Transverse colon (tissue), 4 donors: ENCODE measurements around the gene PPP1R9A. TPM values are rescaled to one million over a fixed set of nuclear protein-coding genes. Genes with fewer than 3 reads are reported as not detected.

Source experiments
- DNase-seq: peaks from one replicate; pipeline ENCODE4 v3.0.0-alpha.2; 2019
- H3K27ac ChIP-seq, 4 donors: fragments of 200-600 bp; sonication (generic); 2 replicates each; pipeline ENCODE4 v1.5.1; 2016 to 2018; ENCODE audit warnings: inconsistent platforms in 4 of 4
- H3K27me3 ChIP-seq: fragments of 200-600 bp; sonication (generic); 2 replicates; pipeline ENCODE4 v1.5.1; 2017; ENCODE audit warnings: inconsistent platforms
- H3K36me3 ChIP-seq, 4 donors: fragments of 200-600 bp; sonication (generic); 2 replicates each; pipeline ENCODE4 v1.5.1; 2017 to 2019; ENCODE audit warnings: inconsistent platforms in 4 of 4
- H3K4me1 ChIP-seq, 4 donors: fragments of 200-600 bp; sonication (generic); 2 replicates each; pipeline ENCODE4 v1.5.1; 2017 to 2020; ENCODE audit warnings: inconsistent platforms in 4 of 4
- H3K4me3 ChIP-seq, 4 donors: fragments of 200-600 bp; sonication (generic); 1 replicate in 1 of 4; 2 replicates in 3 of 4; pipeline versions ENCODE4 v1.5.1 to v1.6.1; 2017 to 2019; ENCODE audit warnings: inconsistent platforms in 4 of 4
- H3K9me3 ChIP-seq, 2 donors: fragments of 200-600 bp; sonication (generic); 2 replicates each; pipeline ENCODE4 v1.5.1; 2017 to 2019; ENCODE audit warnings: inconsistent platforms in 2 of 2
- EP300 ChIP-seq: sonication (generic); formaldehyde crosslinking; IDR thresholded peaks from one replicate; pipeline ENCODE4 v1.6.1; 2017; ENCODE audit warnings: antibody characterized with exemption, low read depth
- POLR2A ChIP-seq: fragments of 450-650 bp; IDR thresholded peaks from one replicate; pipeline ENCODE4 v1.6.1; 2016; ENCODE audit warnings: antibody characterized with exemption, mild to moderate bottlenecking, moderate library complexity
- POLR2AphosphoS5 ChIP-seq, 3 donors: sonication (generic); formaldehyde crosslinking; IDR thresholded peaks; one replicate each; pipeline ENCODE4 v1.6.1; 2016; ENCODE audit warnings: antibody characterized with exemption in 3 of 3
- WGBS, 2 donors: methylation state at CpG; one replicate each; pipeline ENCODE4 v1.1.5; 2018; ENCODE audit warnings: low coverage in 1 of 2; 5-methylcytosine and 5-hydroxymethylcytosine counted together
- in situ Hi-C, 4 donors: fragments of 200-750 bp; cut with MboI; loops; one replicate each; pipeline versions ENCODE4 v1.15.0 to v1.15.1; 2017; ENCODE audit warnings: low sequenced_read_pairs in 3 of 4, low pct_ligation_motif_present in 1 of 4, low pct_unique_long_range_greater_than_20kb in 1 of 4
- intact Hi-C: fragments of 100-400 bp; cut with DNase I; formaldehyde crosslinking; loops from one replicate; pipeline ENCODE4 v1.15.1; 2023; ENCODE audit warnings: low total_unique reads
- total RNA-seq, 4 donors: library from RNA; depleted of rRNA; stranded (reverse); fragments of >200 nt; gene quantifications; one replicate each; pipeline ENCODE4 v1.1.0, GENCODE V29; 2016
- TF ChIP-seq, protein P1 (sequence below), 5 experiments: fragments of 200-600 bp in 3 of 5; fragments of 450-650 bp in 2 of 5; sonication (generic) in 3 of 5; IDR thresholded peaks; 1 replicate in 2 of 5; 2 replicates in 3 of 5; pipeline ENCODE4 v1.5.1; 2016 to 2017; ENCODE audit warnings: antibody characterized with exemption in 5 of 5, inconsistent platforms in 3 of 5, mild to moderate bottlenecking in 2 of 5, moderate library complexity in 1 of 5

PPP1R9A gene
- total RNA-seq, 4 donors from 2014 or later: 13.1 to 30.0 (median 23.2) TPM

DNA sequence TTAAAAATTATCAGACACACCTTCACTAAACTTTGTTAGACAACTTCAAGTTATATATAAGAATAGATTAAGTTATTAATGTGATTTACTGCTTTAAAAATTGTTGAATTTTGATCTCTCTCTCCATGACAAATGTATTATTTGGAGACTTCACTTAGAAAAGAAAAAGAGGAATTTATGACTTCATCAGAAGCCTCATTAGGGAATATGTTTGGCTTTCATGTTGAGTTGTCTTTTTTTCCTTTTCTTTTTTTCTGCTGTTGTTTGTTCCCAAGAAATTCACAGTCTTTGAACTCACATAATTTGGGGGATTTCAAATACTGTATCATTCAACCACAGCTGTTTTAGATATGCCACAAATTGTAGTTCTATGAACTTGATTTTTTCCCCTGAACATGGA, 149.5 kb downstream of the PPP1R9A start:
- Histone ChIP-seq H3K36me3 (no peaks in the 10 kb centered on the region), H3K27ac (no peak overlapping the region), H3K4me3 (no peak overlapping the region), H3K27me3 (no peaks in the 10 kb centered on the region), H3K4me1 (no peaks in the 10 kb centered on the region), H3K9me3 (no peaks in the 10 kb centered on the region)
- in situ Hi-C loops (no loop called here), intact Hi-C loops (no loop called here)
- no peak for TF ChIP-seq EP300
- TF ChIP-seq, protein P1, sequence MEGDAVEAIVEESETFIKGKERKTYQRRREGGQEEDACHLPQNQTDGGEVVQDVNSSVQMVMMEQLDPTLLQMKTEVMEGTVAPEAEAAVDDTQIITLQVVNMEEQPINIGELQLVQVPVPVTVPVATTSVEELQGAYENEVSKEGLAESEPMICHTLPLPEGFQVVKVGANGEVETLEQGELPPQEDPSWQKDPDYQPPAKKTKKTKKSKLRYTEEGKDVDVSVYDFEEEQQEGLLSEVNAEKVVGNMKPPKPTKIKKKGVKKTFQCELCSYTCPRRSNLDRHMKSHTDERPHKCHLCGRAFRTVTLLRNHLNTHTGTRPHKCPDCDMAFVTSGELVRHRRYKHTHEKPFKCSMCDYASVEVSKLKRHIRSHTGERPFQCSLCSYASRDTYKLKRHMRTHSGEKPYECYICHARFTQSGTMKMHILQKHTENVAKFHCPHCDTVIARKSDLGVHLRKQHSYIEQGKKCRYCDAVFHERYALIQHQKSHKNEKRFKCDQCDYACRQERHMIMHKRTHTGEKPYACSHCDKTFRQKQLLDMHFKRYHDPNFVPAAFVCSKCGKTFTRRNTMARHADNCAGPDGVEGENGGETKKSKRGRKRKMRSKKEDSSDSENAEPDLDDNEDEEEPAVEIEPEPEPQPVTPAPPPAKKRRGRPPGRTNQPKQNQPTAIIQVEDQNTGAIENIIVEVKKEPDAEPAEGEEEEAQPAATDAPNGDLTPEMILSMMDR (IDR thresholded peaks at IDR 0.05): no peak
- no peak for DNase-seq

DNA sequence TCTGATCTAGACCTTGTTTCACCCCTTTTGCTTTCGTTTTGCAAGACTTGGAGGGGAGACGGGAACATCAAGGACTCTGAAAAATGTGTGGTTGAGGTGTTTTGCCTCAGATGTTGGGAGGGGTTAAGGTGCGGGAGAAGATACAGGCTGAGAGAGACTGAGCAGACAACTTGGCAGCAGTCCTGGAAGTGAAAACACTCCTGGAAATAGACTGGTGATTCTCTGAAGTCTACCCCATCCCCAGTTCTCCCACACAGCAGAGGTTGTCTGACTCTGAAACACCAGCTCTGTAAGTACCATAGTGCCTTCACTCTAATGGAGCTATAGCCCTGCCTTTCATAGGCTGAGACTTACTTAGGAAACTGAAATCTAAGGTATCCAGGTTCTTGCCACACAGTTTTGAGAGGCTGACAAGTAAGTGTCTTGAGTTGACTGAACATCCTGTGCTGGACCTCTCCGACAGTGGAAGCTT, 152.5 kb downstream of the PPP1R9A start:
- Histone ChIP-seq H3K9me3 (no peaks in the 10 kb centered on the region), H3K27me3 (no peaks in the 10 kb centered on the region), H3K4me3 (no peak overlapping the region), H3K36me3 (no peaks in the 10 kb centered on the region), H3K27ac (peak overlapping the region in 3 of 4 donors; percentile 1 to 37 (median 32)), H3K4me1 (no peaks in the 10 kb centered on the region)
- in situ Hi-C loops (no loop called here), intact Hi-C loops (no loop called here)
- TF ChIP-seq POLR2A: no peak
- TF ChIP-seq POLR2AphosphoS5 (IDR thresholded peaks at IDR 0.05): no peak
- no peak for TF ChIP-seq EP300
- TF ChIP-seq, protein P1 (IDR thresholded peaks at IDR 0.05): no peak
- DNase-seq: no peak
- WGBS, 2 donors: 78 to 100% methylated on average over 1 to 4 of the region's 4 CpGs

DNA sequence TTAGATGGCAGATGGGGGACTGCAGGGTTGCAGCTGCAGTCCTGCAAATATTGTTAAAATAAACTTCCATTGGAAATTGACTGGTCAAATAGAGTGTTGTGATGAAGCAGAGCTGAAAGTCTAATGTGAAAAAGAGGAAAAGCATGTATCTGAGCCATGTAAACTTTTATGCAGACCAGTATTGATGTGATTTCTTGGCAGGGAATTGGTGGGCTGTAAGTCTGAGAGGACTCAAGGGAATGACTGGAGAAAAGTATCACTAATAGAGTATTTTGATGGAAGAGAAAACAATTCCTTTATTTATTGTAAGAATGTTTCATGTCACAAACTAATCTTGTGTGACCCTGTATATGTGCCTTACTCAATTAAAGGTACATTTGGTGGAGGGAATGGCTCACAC, 155.5 kb downstream of the PPP1R9A start:
- Histone ChIP-seq H3K36me3 (no peaks in the 10 kb centered on the region), H3K27me3 (no peaks in the 10 kb centered on the region)
- in situ Hi-C loops: no loop called here

DNA sequence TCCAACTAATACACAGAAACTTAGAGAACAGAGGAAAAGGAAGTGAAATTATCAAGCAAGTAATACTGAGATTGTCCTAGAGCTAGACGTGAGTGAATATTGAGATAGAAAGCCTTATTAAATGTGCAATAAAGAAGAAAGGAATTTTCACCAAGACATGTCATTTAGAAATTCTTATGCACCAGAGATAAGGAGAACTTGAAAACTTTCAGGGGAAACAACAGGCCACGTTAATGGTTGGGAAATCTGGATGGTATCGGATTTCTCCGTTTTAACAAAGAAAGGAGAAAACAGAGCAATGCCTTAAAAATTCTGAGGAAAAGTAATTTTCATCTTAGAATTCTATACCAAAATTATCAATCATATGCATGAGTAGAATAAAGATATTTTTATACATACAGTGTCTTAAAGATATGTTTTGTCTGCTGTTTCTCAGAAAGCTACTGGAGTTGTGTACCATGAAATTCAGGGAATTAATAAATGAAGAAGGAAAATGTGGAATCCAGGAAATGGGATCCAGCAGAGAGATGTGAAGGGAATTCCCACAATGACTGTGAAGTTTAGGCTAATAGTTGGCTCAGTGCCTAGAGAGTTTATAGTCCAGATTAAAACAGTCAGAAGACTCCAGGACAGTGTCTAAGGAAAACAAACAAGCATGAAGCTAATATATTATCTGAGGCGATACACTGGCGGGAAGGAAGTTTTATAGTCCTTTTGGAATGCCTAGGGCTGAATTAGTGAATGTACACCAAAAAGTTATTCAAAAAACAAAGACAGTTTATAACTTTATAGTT, 159.5 kb downstream of the PPP1R9A start:
- H3K4me3 ChIP-seq: no peak overlapping the region
- no peaks in the 10 kb centered on the region for H3K9me3 ChIP-seq
- no peak for TF ChIP-seq POLR2AphosphoS5 (IDR thresholded peaks at IDR 0.05)
- TF ChIP-seq POLR2A: no peak
- no peak for TF ChIP-seq EP300
- TF ChIP-seq, protein P1 (IDR thresholded peaks at IDR 0.05): no peak
- H3K27me3 ChIP-seq: no peaks in the 10 kb centered on the region
- intact Hi-C loops: no loop called here
- DNase-seq: no peak
- H3K36me3 ChIP-seq: no peaks in the 10 kb centered on the region
- peak overlapping the region in 1 of 4 donors; percentile 9 for H3K27ac ChIP-seq
- in situ Hi-C loops: no loop called here
- 61 to 77% methylated on average over 6 of the region's 6 CpGs for WGBS, 2 donors
- peaks cover 0 to 18% (median 0%) of the 10 kb centered on the region in 4 donors for H3K4me1 ChIP-seq

More for the DNA sequence above, 155.5 kb downstream of the PPP1R9A start:
- DNase-seq: no peak
- no peak overlapping the region for H3K27ac ChIP-seq
- no peak overlapping the region for H3K4me3 ChIP-seq
- TF ChIP-seq POLR2A: no peak
- no peak for TF ChIP-seq EP300
- TF ChIP-seq, protein P1 (IDR thresholded peaks at IDR 0.05): no peak
- no peak for TF ChIP-seq POLR2AphosphoS5 (IDR thresholded peaks at IDR 0.05)
- intact Hi-C loops: no loop called here
- peaks cover 0 to 7% (median 0%) of the 10 kb centered on the region in 4 donors for H3K4me1 ChIP-seq
- H3K9me3 ChIP-seq: no peaks in the 10 kb centered on the region
